Stimulated activated CD8-positive, alpha-beta memory T cell treated with anti-CD3 and anti-CD28 coated beads, Interleukin-12 subunit alpha, Interleukin-12 subunit beta, amount 100 ng/mL, for 24 hours (primary cell): ENCODE results near the gene SLC29A4.
"Not testable (repeated sequence)": the region's sequence is repeated elsewhere in the genome, so short reads cannot be mapped to it uniquely, and the experiment has no call there.

Experiments used
- DNase-seq: peaks from one replicate; pipeline ENCODE4 v3.0.0-alpha.2; 2020; ENCODE audit errors: extremely low read depth

SLC29A4 gene

GRCh38 chr7:5323800-5324781 lies 41.3 kb downstream of the SLC29A4 start:
- not testable (repeated sequence) for DNase-seq

GRCh38 chr7:5324961-5325360 lies 42.2 kb downstream of the SLC29A4 start:
- no peak for DNase-seq

DNA sequence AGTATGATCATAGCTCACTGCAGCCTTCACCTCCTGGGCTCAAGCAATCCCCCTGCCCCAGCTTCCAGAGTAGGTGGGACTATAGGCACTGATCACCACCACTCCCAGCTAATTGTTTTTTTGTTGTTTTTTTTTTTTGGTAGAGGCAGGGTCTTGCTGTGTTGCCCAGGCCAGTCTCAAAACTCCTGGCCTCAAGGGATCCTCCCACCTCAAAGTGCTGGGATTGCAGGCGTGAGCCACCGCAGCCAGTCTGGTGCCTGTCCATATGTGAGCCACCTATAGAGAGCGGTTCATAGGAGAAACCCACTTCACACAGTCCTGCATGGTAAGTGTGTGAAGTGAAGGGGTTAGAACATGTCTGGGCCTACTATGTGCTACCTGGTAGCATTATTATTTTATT lies 47.5 kb downstream of the SLC29A4 start:
- no peak for DNase-seq

DNA sequence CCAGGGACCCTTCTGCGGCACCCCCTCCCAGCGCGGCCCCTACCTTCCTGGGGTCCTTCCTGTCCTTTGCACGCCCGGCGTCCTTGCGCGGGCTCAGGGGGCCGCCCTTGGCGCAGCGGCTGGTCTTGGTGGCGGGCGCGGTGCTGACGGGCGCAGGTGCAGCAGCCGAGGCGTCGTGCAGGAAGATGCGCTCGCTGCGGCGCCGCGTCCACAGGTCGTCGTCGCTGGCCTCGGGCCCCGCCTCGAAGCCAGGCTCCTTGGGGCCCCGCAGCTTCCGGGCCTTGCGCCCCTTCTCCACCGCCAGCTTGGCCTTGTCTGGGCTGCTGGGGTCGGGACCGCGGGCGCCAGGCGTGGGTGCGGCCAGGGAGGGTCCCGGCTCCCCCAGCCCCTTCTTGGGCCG lies 49.8 kb downstream of the SLC29A4 start:
- no peak for DNase-seq

GRCh38 chr7:5333121-5334045 lies 50.6 kb downstream of the SLC29A4 start:
- DNase-seq, result no peak

DNA sequence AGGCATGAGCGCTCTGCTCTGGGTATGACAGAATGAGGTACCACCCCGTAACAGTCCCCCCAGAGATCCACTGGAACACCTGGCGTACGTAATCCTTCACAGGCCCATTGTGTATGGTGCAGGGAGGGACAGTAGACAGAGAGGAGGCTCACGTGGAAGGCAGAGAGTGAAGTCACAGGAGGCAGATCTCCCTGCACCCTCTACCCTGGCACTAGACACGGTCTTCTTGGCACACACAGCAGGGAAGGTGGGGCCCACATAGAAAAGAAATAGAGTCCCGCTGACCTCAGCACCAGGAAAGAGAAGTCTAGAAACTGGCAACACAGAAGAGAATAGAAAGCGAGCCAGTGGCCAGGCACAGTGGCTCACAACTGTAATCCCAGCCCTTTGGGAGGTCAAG lies 51.9 kb downstream of the SLC29A4 start:
- DNase-seq, result no peak

DNA sequence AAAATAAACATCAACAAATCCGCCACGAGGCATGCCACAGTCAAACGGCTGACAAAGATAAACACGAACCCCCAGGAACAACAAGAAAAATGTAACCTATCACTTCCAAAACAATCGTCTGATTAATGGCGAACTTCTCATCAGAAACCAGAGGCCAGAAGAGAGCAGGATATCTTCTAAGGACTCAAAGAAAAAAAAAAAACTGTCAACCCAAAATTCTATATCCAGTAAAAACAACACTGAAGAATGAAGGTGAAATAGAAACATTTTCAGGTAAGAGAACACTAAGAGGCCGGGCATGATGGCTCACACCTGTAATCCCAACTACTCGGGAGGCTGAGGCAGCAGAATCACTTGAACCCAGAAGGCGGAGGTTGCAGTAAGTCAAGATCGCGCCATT lies 54.3 kb downstream of the SLC29A4 start:
- DNase-seq, result no peak

GRCh38 chr7:5339955-5340354 lies 57.2 kb downstream of the SLC29A4 start:
- DNase-seq, result no peak

GRCh38 chr7:5342631-5343030 lies 59.9 kb downstream of the SLC29A4 start:
- DNase-seq, result no peak

DNA sequence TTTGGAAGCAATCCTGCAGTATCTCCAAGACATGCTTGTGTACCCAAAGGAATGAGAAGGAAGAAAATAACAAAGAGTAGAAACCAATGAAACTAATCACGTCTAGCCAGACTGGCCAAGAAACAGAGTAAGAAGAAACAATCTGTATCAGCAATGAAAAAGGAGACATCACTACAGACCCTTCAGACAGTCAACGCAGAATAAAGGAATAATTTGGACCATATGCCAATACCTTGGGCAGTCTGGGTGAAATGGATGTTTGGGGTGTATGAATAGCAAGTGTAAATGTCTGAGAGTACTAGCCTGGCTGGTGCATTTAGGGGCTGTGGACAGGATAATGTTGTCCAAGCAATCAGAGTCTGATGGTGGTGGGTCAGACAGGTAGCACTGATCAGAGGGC lies 61.1 kb downstream of the SLC29A4 start:
- DNase-seq, result no peak

- no peak for DNase-seq
Observed at GRCh38 chr7:5344342-5344741, 61.6 kb downstream of the SLC29A4 start.

- no peak for DNase-seq
Observed at GRCh38 chr7:5345171-5345570, 62.4 kb downstream of the SLC29A4 start.

DNA sequence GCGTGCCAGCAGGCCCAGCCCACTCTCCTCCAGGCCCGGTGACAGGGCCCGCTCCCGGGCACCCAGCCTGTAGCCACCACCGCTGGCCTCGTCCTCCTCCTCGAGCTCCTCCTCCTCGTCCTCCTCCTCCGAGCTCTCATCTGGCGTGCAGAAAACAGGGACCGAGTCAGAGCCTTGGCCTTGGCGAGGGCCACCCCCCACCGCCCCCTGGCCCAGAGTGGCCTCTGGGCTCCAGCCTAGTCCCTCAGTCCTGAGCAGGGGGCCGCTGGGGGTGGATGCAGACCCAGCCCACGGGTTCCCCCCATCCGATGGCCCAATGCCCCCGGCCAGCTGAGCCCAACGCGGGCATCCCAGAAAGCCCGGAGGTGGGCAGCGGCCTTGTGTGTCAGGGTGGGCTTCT lies 62.9 kb downstream of the SLC29A4 start:
- no peak for DNase-seq

DNA sequence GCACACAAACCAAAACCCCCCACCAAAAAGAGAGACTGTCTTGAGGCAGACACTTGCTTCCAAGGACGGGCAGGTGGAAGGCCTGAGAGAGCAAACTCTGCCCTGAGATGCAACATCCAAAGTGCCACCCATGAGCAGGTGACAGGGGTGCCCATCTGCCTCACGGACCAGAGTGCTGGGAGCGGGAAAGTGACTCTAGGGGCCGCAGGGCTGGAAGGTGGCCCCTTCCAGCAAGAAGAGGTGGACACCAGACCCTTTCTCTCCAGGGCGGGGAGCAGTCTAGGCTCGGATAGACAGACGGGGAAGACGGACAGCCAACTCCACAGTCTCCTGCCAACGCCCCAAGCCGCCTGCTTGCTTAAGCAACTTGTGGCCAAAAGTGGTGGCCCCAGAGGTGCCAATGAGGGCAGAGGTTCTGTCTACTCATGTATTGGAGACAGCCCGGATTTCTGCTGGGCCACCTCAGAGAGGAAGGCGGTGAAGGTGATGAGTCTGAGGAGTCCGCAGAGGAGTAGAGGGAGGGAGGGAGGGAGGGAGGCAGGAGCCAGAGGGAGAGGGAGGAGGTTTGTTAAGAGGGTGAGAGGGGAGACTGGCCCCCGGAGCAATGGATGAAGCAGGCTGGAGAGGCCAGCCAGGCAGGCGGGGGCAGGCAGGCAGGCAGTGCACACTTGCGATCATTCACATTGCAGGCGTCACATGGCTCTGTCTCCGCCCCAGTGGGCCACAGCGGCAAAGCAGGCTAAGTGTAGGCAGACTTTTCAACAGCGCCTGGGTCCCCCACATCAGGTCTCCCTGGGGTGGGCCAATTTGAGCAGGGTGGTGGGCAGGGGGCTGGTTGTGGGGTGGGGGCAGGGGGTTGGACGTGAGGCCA lies 65.6 kb downstream of the SLC29A4 start:
- DNase-seq, result no peak

DNA sequence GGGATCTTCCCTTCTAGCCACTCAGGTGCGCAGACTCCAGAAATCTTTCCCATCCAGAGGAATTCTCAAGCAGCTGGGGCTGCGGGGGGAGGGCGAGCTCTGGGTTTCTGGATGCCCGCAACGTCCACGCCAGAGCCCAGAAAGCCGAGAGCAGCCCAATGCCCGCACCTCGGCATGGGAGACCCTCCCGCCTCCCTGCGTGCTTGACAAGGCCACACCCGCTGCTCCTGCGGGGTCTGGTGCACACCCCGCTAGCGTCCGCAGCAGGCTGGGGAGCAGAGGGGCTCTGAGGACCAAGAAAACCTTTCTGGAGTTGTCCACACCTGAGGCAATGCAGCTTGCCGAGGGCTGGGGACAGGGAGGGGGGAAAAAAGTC lies 66.2 kb downstream of the SLC29A4 start:
- no peak for DNase-seq

DNA sequence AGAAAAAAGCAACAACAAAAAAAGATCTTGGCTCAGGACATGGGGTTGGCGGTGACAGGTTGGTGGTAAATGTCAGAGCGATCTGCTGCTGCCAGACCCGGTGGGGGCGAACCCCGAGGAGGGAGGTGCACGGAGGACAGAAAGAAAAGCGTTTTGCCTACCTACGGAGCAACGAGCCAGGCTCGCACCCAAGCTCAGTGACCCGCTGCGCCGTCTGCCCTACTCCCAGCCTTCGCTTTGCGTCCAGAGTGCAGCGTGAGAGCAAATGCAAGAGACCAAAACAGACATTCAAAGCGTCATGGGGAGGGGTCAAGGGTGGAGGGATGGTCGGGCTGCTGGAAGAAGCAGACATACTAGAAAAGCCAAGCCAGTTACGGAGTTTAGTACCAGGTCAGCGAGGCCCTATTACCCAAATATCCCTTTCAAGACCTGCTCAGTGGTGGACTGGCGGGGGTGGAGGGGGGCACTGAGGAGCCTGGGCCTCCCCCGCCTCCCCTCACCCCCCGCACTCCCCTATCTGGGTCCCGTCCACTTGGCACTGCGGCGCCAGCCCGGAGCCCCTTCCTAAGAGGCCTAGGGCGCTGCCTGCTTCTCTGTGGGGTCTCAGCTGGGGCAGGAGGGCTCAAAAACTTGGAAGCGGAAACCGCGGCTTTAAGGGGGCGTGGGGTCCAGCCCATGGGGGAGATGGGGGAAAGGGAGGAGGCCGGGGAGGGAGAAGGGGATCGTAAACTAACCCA lies 66.9 kb downstream of the SLC29A4 start:
- no peak for DNase-seq

DNA sequence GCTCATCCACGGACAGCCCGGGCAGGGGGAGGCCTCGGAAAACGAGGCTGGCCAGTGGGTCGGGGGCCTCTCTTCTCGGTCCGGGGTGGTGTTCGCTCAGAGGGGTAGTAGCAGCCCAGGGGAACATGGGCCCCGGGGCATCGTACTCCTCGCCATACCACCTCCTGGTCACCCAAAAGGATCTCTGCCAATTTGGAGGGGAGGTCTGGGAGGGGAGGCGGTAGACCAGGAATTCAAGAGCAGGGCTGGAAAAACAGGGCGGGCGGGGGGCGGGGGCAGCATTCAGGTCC lies 67.4 kb downstream of the SLC29A4 start:
- DNase-seq, result no peak

DNA sequence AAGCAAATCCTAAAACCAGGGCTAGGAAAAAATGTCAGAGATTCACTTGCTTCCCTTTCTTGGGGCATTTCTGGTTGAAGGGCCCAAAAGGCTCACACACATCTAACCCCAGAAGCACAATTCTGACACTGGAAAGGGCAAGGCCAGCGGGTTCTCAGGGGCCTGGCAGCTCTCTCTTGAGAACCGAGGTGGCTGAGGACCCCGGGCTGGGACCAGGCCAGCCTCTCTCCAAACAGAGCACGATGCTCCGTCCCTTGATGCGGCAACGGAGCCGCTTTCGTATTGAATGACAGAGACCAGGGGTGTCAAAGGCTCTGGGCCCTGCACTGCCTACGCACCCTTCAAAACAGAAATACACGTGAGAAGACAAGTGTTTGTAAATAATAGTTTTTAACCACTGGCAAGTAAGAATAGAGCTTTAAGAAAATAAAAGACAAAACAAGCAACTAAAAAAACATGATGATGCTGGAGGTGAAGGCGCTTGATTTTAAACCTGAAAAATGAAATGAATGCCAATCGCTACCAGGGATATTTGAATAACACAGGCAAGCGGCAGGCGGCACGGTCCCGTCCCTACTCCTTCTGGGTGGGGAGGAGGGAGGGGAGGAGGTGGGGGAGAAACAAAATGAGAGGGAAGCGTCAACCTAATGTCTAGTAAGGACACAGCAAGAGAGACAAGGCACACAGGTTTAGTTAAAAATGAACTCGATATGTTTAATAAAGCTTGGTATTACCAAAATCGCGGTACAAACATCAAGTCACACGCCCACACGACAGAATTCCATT lies 68.0 kb downstream of the SLC29A4 start:
- no peak for DNase-seq

DNA sequence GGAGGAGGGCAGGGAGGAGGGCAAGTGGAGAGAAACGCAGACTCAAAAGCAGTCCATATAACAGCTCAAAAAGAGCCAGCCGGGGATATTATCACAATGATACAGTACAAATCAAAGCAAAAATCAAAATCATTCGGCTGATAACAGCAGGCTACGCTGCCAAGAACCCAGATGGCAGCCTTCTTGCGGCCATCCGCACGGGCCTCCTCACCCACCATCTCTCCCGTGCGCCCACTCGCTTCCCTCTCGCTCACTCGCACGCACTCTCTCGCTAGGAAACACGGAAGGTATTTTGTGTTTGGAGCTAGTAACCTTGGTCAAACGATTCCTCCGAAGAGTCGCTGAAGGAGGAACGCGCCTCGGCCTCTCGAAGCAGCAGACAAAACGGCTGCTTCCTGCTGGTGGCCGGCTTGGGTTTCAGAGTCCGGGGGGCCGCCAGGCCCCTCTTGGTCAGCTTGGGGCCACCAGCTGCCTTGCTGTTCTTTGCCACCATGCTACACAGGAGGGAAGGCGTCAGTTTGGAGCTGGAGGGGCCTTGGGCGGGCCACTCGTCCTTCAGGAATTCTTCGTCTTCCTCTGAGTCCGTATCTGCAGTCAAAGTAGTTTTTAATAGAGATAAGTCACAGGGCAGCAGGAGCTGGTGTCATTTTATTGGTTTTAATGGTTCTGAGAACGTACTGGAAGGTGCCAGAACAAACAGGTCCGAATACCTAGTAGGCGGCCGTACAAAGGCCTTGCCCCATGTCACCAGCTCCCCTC lies 68.9 kb downstream of the SLC29A4 start:
- DNase-seq, result no peak
